IPS-18a (cell line): ENCODE measurements around the gene RUVBL1.

Source experiments
- H3K27ac ChIP-seq: one replicate; pipeline ENCODE4 v1.5.1; 2013; ENCODE audit warnings: low read length
- H3K27me3 ChIP-seq: one replicate; pipeline ENCODE4 v1.6.1; 2013; ENCODE audit warnings: mild to moderate bottlenecking, low read length; ENCODE audit not compliant: control insufficient read depth, insufficient read depth
- H3K36me3 ChIP-seq: one replicate; pipeline ENCODE4 v1.6.1; 2013; ENCODE audit warnings: low read depth, low read length; ENCODE audit not compliant: control insufficient read depth
- H3K4me1 ChIP-seq: one replicate; pipeline ENCODE4 v1.6.1; 2013; ENCODE audit warnings: low read depth, low read length; ENCODE audit not compliant: control insufficient read depth
- H3K4me3 ChIP-seq: one replicate; pipeline ENCODE4 v1.5.1; 2013; ENCODE audit warnings: low read length
- H3K9ac ChIP-seq: one replicate; pipeline ENCODE4 v1.6.1; 2013; ENCODE audit warnings: mild to moderate bottlenecking, low read length, moderate library complexity
- H3K9me3 ChIP-seq: one replicate; pipeline ENCODE4 v1.6.1; 2013; ENCODE audit warnings: low read depth, low read length; ENCODE audit not compliant: control insufficient read depth

The RUVBL1 gene

DNA sequence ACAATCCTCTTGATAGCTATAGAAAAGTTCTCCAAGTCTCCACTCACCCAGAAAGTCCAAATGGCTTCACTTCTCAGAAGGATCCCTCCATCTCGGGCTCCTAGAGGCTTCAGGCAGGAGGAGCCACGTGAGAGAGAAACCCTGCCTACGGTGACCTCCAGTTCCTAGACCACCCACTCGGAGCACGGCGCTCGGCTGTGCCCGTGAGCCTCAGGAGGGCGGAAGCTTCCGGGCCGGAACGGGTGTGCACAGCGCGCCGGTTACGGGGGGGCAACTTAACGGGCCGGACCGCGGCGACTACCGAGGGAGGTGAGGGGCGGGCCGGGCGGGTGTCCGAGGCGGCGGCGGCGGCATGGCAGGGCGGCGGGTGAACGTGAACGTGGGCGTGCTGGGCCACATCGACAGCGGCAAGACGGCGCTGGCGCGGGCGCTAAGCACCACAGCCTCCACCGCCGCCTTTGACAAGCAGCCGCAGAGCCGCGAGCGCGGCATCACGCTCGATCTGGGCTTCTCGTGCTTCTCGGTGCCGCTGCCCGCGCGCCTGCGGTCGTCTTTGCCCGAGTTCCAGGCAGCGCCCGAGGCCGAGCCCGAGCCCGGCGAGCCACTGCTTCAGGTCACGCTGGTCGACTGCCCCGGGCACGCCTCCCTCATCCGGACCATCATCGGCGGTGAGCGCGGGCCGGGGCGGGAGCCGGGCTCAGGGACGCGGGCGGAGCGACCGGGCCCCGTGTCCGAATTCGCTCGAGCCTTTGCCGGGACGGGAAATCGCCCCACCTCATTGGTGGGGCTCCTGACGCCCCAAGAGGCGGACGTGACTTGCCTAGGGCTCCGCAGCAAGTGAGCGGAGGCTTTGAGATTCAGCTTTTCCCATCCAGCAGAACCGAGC, 29.8 kb upstream of the RUVBL1 start, which contains the start of gene EEFSEC:
TSS of gene EEFSEC (plus strand) at position 326 of the 886 bp plus-strand sequence. CDS start at position 353, 27 bp downstream.
- H3K36me3 ChIP-seq = no peaks in the 10 kb centered on the region
- peaks cover 10% of the 10 kb centered on the region for H3K27me3 ChIP-seq
- H3K9me3 ChIP-seq = no peaks in the 10 kb centered on the region
- H3K27ac ChIP-seq = no peak within 1 kb of the TSS
- peak within 1 kb of the TSS; percentile 54 for H3K9ac ChIP-seq
- H3K4me3 ChIP-seq = peak within 1 kb of the TSS; percentile 78
- peaks cover 3% of the 10 kb centered on the region for H3K4me1 ChIP-seq

- Histone ChIP-seq H3K27me3 (peaks cover 10% of the 10 kb centered on the region), H3K27ac (no peak overlapping the region), H3K4me3 (peak overlapping the region; percentile 78), H3K36me3 (no peaks in the 10 kb centered on the region), H3K9me3 (no peaks in the 10 kb centered on the region), H3K9ac (peak overlapping the region; percentile 54), H3K4me1 (peaks cover 3% of the 10 kb centered on the region)
Observed at GRCh38 chr3:128152419-128153155, 29.0 kb upstream of the RUVBL1 start.

GRCh38 chr3:128151758-128152274, 28.2 kb upstream of the RUVBL1 start:
- Histone ChIP-seq H3K4me1 (peaks cover 3% of the 10 kb centered on the region), H3K9me3 (no peaks in the 10 kb centered on the region), H3K36me3 (no peaks in the 10 kb centered on the region), H3K4me3 (no peak overlapping the region), H3K9ac (no peak overlapping the region), H3K27me3 (peaks cover 10% of the 10 kb centered on the region), H3K27ac (no peak overlapping the region)

GRCh38 chr3:128149650-128150049, 26.0 kb upstream of the RUVBL1 start:
- Histone ChIP-seq H3K9me3 (no peaks in the 10 kb centered on the region), H3K9ac (no peak overlapping the region), H3K4me3 (no peak overlapping the region), H3K36me3 (no peaks in the 10 kb centered on the region), H3K4me1 (peaks cover 3% of the 10 kb centered on the region), H3K27ac (no peak overlapping the region), H3K27me3 (peaks cover 10% of the 10 kb centered on the region)

DNA sequence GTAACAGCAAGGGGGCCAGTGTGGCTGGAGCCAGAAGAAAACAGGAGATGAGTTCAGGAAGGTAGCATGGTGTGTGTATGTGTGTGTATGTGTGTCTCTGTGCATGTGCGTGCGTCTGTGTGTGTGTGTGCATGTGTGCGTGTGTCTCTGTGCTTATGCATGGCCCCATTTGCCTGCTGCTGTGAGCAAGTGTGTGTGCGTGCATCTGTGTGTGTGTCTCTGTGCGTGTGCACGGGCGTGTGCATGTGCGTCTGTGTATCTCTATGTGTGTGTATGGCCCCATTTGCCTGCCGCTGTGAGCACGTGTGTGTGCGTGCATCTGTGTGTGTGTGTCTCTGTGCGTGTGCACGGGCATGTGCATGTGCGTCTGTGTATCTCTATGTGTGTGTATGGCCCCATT, 22.6 kb upstream of the RUVBL1 start:
- Histone ChIP-seq H3K27ac (no peak overlapping the region), H3K27me3 (no peaks in the 10 kb centered on the region), H3K36me3 (no peaks in the 10 kb centered on the region), H3K4me1 (no peaks in the 10 kb centered on the region), H3K9ac (no peak overlapping the region), H3K9me3 (no peaks in the 10 kb centered on the region), H3K4me3 (no peak overlapping the region)

DNA sequence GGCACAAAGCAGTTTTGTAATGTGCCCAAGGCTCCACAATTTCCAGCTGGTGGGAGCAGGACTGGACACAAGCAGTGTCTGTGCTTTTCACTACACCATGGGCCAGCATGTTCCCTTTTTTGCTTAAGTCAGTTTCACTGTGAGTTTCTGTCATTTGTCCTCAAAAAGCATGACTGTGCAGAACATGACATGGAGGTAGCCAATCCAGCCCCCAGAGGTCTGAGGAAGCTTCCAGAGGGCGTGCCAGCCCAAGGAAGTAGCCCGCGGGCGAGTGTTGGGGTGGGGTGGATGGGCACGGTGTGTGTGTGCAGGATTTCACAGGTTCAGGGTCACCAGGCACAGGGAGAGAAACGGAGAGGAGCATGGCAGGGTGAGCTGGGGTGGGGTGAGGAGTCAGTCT, 21.7 kb upstream of the RUVBL1 start:
- Histone ChIP-seq H3K9ac (no peak overlapping the region), H3K4me3 (no peak overlapping the region), H3K27me3 (no peaks in the 10 kb centered on the region), H3K4me1 (no peaks in the 10 kb centered on the region), H3K9me3 (no peaks in the 10 kb centered on the region), H3K27ac (no peak overlapping the region), H3K36me3 (no peaks in the 10 kb centered on the region)

DNA sequence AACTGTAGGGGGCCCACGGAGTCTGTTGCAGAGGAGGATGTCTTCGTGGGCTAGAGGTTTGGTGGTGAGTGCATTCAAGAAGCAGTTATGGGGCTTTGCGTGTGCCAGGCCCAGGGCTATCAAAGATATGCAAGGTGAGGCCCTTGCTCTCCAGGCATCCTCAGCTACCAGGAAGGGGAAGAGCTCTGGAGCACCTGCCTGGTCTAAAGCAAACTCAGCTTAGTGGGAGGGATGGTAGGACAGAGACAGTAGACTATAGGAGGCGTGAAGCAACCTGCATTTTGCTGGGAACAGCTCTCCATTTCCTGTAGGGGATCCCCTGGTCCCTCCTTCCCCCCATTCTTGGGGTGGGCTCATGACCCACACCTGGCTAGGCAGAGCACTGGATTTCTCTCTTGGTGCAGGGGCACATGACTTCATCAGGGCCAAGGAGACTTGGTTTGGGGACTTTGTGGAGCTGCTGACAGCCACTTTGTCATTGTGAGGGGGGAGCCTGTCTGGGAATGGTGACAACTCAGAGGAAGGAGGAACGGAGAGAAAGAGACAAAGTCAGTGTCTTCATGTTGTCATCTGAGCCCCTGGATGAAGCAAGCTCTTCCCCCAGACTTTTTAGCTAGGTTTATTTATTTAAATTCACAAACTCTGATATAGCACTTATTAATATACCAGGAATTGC, 21.0 kb upstream of the RUVBL1 start:
- Histone ChIP-seq H3K4me1 (no peaks in the 10 kb centered on the region), H3K27me3 (peaks cover under 1% of the 10 kb centered on the region), H3K9me3 (no peaks in the 10 kb centered on the region), H3K9ac (no peak overlapping the region), H3K27ac (no peak overlapping the region), H3K4me3 (no peak overlapping the region), H3K36me3 (no peaks in the 10 kb centered on the region)

- Histone ChIP-seq H3K9me3 (no peaks in the 10 kb centered on the region), H3K4me1 (no peaks in the 10 kb centered on the region), H3K4me3 (no peak overlapping the region), H3K9ac (no peak overlapping the region), H3K36me3 (no peaks in the 10 kb centered on the region), H3K27me3 (peaks cover 7% of the 10 kb centered on the region), H3K27ac (no peak overlapping the region)
Observed at GRCh38 chr3:128143496-128143895, 19.9 kb upstream of the RUVBL1 start.

DNA sequence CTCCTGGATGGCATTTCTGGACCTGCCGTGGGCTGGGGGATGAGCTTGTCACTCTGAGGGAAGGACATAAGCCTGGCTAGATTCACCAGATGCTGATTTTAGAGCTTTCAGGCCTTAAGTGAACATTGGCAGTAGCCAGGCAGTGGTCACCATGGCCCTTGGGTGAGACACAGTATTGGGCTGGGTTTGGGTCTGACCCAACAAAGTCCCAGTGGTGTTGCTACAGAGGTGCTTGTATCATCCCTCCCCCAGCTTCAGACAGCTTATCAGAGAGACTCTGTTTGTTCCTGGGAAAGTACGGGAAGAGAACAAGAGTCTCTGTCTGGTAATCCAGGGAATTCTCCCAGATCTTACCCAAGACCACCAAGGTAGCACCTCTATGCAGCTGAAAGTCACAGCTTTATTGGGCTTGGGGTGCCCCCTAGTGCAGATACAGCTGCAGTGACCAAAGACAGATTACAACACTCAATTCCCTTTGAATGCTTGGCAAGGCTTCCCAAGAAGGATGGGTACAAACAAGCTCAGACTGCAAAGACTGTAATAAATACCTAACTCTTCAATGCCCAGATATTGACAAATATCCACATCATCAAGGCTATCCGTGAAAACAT, 9.8 kb upstream of the RUVBL1 start:
- H3K9me3 ChIP-seq = no peaks in the 10 kb centered on the region
- H3K36me3 ChIP-seq = no peaks in the 10 kb centered on the region
- H3K27ac ChIP-seq = no peak overlapping the region
- no peaks in the 10 kb centered on the region for H3K4me1 ChIP-seq
- no peak overlapping the region for H3K9ac ChIP-seq
- no peak overlapping the region for H3K4me3 ChIP-seq
- H3K27me3 ChIP-seq = no peaks in the 10 kb centered on the region

GRCh38 chr3:128131897-128132646, 8.5 kb upstream of the RUVBL1 start:
- no peak overlapping the region for H3K4me3 ChIP-seq
- H3K4me1 ChIP-seq = no peaks in the 10 kb centered on the region
- no peaks in the 10 kb centered on the region for H3K36me3 ChIP-seq
- H3K27me3 ChIP-seq = no peaks in the 10 kb centered on the region
- no peaks in the 10 kb centered on the region for H3K9me3 ChIP-seq
- H3K9ac ChIP-seq = no peak overlapping the region
- H3K27ac ChIP-seq = no peak overlapping the region
